COLO829 (cell line): ENCODE measurements around the gene MLLT3.
A peak's percentile ranks its signal among the peaks of the same experiment; 100 is the strongest.

ENCODE experiments used
- DNase-seq: peaks from one replicate; pipeline ENCODE4 v3.0.0; 2012; ENCODE audit warnings: low spot score

MLLT3 gene

DNA sequence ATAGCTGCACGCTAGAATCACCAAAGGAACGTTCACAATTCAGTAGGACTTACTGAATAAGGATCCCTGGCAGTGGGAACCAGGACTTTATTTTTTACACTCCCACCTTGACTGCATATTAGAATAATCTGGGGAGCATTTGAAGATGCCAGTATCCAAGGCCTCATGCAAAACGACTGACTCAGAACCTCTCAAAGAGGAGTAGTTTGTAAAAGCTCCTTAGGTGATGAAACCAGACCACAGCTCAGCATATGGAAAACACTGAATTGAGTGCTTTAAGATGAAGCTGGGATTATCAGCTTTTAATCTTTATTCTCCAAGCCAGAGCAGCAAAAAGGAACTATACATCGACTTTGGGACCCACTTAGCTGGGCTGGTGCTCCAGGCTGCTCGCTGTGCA, 288.3 kb downstream of the MLLT3 start:
- no peak for DNase-seq

GRCh38 chr9:20331095-20331685, 291.1 kb downstream of the MLLT3 start:
- DNase-seq: no peak

GRCh38 chr9:20330688-20331087, 291.6 kb downstream of the MLLT3 start:
- no peak for DNase-seq

GRCh38 chr9:20326516-20326915, 295.8 kb downstream of the MLLT3 start:
- DNase-seq: no peak

DNA sequence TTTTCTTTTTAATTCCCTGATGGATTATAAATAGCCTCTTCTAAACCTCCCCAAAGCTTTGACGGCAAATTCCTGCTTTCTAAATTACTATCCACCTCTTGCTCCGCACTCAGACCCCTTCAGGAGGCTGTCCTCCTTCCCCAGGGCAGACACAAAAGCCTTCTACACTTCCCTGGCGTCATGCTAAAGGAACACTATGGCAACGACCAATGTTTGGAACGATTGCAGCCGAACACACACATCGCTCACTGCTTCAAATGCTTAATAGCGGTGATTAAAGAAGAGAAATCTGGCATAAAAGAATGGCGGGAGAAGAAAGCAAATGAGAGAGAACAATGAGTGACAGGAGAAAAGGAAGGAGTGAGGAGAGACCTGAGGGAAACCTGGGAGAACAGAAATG, 297.3 kb downstream of the MLLT3 start:
- no peak for DNase-seq

DNA sequence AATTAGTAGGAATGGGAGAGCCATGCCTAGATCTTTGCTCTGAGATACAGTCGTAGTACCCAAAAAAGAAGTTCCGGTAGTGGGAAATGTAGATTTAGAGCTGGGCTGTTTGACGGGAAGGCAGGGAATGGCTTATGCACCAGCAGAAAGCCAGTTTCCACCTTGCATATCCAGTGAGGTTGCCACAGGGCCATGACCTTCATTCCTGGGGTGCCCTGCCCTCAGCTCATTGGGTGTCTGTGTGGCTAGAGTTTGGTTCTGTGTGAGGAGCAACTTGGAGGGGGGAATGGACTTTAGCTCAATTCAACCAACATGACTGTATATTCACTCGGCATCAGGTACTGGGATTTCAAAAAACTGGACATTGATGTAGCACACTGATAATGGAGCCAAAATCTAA, 300.1 kb downstream of the MLLT3 start:
- no peak for DNase-seq

DNA sequence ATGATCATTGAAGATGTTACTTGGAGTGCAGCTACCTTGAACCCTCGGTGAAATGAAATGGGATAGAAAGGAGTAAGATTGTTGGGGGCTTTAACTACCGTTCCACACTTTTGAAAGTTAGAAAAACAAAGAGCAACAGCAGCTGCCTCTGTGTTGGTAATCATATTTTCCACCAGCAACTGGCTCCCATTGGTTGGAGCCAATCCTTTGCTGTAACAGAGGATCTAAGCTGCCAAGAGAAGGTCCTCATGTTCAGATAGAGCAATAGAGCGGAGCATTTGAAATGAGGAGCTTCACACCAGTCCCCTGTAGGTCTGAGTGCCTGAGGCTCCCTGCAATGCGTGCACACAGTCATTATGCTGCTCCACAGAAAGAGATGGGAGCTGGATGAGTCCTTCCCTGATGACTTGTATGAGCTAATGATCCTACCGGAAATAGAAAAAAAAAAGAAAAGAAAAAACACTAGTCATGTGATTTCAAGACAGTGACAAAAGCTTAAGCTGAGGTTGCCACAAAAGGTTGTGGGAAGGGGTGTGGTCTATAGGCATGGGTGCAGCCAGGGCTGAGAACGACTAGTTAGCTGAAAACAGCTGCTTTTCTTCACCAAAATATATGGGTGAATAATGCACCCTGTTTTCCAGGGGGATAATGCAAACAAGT, 300.7 kb downstream of the MLLT3 start:
- no peak for DNase-seq

DNA sequence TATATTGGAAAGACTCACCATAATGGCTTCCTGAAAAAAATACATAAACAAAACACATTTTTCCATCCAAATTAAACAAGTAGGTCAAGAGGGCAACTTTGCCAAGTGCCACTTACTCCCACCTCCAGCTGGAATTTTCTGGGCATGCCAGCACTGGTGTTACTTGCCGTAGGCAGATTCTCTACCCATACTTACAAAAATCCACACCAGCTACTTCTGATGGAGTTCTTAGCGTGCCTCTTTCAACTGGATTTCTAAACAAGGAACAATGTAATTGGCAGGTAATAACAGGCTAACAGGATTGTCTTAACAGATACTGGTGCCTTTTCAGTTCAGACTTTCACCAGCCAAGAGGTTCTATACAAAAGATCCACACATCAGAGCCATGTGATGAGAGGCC, 301.4 kb downstream of the MLLT3 start:
- no peak for DNase-seq

GRCh38 chr9:20319641-20320337, 302.5 kb downstream of the MLLT3 start:
- no peak for DNase-seq

- no peak for DNase-seq
Measured at GRCh38 chr9:20319241-20319640, 303.1 kb downstream of the MLLT3 start.

- DNase-seq: no peak
Measured at GRCh38 chr9:20317701-20318100, 304.6 kb downstream of the MLLT3 start.

- DNase-seq: no peak
Measured at GRCh38 chr9:20316372-20316771, 305.9 kb downstream of the MLLT3 start.

- DNase-seq: no peak
Measured at GRCh38 chr9:20315677-20316076, 306.6 kb downstream of the MLLT3 start.

DNA sequence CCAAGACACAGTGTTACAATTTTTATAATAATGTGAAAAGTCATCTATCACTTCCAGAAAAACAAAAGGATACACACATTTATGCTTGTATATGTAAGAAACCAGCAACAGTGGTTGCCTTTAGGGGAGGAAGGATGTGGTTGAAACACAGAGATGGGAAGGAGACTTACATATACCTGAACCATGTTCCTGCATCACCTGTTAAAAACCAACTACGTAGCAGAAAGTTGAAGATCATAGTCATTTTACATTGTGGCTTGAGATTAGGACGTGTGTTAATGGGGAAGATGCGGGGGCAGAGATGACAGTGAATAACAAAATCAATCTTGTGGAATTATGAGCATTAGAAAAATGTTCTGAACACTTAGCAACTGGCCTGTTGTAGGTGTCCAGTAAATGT, 307.3 kb downstream of the MLLT3 start:
- DNase-seq: no peak

DNA sequence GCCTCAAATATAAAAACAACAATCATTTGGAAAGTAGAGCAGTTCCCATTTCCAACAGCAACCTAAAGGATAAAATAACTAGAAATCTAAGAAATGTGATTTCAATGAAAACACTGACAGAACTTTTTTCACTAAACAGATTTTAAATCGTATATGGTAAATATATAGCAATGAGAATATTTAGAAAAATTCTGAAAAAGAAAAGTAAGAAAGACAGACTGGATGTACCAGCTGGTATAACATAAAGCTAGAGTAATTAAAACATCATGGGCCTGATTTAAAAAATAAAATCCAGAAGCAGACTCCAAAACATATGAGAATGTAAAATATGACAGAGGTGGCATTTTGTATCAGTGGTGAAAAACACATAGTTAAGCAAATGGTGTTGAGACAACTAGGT, 308.9 kb downstream of the MLLT3 start:
- no peak for DNase-seq

GRCh38 chr9:20312732-20313131, 309.6 kb downstream of the MLLT3 start:
- DNase-seq: peak; percentile 15

GRCh38 chr9:20310024-20310423, 312.3 kb downstream of the MLLT3 start:
- no peak for DNase-seq

- no peak for DNase-seq
Measured at GRCh38 chr9:20309124-20309523, 313.2 kb downstream of the MLLT3 start.

DNA sequence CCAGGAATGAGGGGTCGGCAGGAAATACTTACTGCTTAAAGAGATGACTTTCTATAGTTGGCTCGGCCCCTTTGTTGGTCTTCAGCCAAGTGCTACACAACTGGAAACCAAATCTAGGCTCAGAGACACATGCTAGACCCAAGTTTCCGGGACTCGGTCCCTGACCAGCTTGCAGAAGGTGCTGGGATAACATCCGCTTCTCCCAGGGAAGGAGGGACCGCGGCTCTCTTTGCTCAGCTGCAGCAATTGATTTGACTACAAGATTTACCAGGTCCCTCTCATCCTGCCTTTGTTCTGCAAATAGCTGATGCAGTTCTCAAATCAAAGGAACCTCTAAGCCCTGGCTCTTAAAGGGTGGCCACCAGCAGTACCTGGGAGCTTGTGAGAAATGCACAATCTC, 314.7 kb downstream of the MLLT3 start:
- no peak for DNase-seq

GRCh38 chr9:20305452-20305851, 316.8 kb downstream of the MLLT3 start:
- DNase-seq: no peak

DNA sequence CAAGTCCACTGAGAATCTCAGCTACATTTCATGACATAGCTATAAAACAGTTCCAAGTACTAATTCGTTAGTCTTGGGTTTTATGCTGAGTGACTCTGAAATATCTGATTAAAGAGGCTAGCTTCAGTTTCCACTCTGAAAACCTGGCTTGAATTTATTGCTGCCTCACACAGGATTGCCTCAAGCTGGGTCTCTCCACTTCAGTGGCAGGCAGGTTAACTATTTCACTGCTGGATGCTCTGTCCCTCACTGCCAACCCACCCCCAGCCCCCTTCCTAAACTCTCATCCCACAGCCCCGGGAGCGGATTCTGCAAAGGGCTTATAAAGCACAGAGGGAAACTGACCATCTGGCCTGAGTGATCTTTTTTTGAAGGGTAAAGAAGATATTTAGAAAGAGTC, 318.3 kb downstream of the MLLT3 start:
- no peak for DNase-seq

DNA sequence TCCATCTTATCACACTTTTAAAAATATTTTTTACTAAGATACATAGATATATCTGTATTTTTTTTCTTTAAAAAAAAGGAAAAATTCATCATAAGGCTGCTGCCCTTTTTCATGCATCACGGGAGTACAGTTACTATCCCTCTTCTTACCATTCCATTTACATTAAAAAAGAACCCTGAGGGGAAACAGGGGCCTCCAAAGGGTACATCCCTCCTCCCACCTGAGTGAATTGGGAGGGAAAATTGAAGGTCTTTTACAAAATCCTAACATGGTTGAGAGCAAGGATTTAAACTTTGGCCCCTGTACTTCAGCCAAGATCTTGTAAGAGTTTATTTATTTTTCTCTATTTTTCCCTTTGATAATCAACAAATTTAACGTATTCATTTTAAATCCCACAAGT, 319.2 kb downstream of the MLLT3 start:
- DNase-seq: no peak

- no peak for DNase-seq
Measured at GRCh38 chr9:20302197-20302596, 320.1 kb downstream of the MLLT3 start.
